PFSK-1 (cell line): Measurements from ENCODE around the gene SOSTDC1.

Experiments
- POLR2AphosphoS5 ChIP-seq: IDR thresholded peaks from 2 replicates; pipeline ENCODE4 v1.6.1; 2012; ENCODE audit warnings: low read depth, mild to moderate bottlenecking, control low read depth, low read length, moderate library complexity
- REST ChIP-seq, 2 experiments: IDR thresholded peaks; 2 replicates each; pipeline versions ENCODE4 v1.6.1 to v1.8.0; 2011 to 2012; ENCODE audit warnings: low read depth in 2 of 2, low read length in 2 of 2, control low read depth in 1 of 2, inconsistent platforms in 1 of 2, mild to moderate bottlenecking in 1 of 2, moderate library complexity in 1 of 2; ENCODE audit not compliant: insufficient read depth in 1 of 2
- SIN3A ChIP-seq: IDR thresholded peaks from 2 replicates; pipeline ENCODE4 v1.6.1; 2012; ENCODE audit warnings: mild to moderate bottlenecking, low read length, moderate library complexity, borderline replicate concordance; ENCODE audit not compliant: insufficient read depth
- TAF1 ChIP-seq: IDR thresholded peaks from 2 replicates; pipeline ENCODE4 v1.6.1; 2012; ENCODE audit warnings: low read length, control low read depth, borderline replicate concordance; ENCODE audit not compliant: insufficient read depth

GRCh38 chr7:16498122-16498521 lies 32.6 kb upstream of the SOSTDC1 start:
- TF ChIP-seq POLR2AphosphoS5 (no peak), TAF1 (no peak), SIN3A (no peak), REST (IDR thresholded peaks at IDR 0.05; ENCODE audit: insufficient read depth in 1 of 2, low read depth in 2 of 2, low read length in 2 of 2) (no peak)
